NB4 (cell line): ENCODE results near the gene RIT2.

Experiments used
- MAX ChIP-seq: IDR thresholded peaks from 2 replicates; pipeline ENCODE4 v1.6.1; 2011; ENCODE audit warnings: low read depth, low read length
- POLR2A ChIP-seq: IDR thresholded peaks from 2 replicates; pipeline ENCODE4 v1.6.1; 2011; ENCODE audit warnings: mild to moderate bottlenecking; ENCODE audit not compliant: insufficient read length; ENCODE audit errors: extremely low read depth
- TF ChIP-seq, protein P1 (sequence below): IDR thresholded peaks from one replicate; pipeline ENCODE4 v1.5.1; 2012; ENCODE audit warnings: low read depth, low read length

GRCh38 chr18:43078478-43079092, 36.9 kb downstream of the RIT2 start:
- TF ChIP-seq, protein P1, sequence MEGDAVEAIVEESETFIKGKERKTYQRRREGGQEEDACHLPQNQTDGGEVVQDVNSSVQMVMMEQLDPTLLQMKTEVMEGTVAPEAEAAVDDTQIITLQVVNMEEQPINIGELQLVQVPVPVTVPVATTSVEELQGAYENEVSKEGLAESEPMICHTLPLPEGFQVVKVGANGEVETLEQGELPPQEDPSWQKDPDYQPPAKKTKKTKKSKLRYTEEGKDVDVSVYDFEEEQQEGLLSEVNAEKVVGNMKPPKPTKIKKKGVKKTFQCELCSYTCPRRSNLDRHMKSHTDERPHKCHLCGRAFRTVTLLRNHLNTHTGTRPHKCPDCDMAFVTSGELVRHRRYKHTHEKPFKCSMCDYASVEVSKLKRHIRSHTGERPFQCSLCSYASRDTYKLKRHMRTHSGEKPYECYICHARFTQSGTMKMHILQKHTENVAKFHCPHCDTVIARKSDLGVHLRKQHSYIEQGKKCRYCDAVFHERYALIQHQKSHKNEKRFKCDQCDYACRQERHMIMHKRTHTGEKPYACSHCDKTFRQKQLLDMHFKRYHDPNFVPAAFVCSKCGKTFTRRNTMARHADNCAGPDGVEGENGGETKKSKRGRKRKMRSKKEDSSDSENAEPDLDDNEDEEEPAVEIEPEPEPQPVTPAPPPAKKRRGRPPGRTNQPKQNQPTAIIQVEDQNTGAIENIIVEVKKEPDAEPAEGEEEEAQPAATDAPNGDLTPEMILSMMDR: no peak
- TF ChIP-seq MAX (no peak), POLR2A (no peak)
